Esophagus muscularis mucosa (tissue), 3 donors: Measurements from ENCODE around the gene WDR5.

Experiments
- CTCF ChIP-seq, 3 experiments: fragments of 200-600 bp in 2 of 3; fragments of 450-650 bp in 1 of 3; sonication (generic) in 2 of 3; IDR thresholded peaks; one replicate each; pipeline ENCODE4 v1.5.1; 2017 to 2019; ENCODE audit warnings: antibody characterized with exemption in 3 of 3, mild to moderate bottlenecking in 2 of 3, moderate library complexity in 1 of 3
- POLR2AphosphoS5 ChIP-seq, 2 donors: sonication (generic); formaldehyde crosslinking; IDR thresholded peaks; one replicate each; pipeline ENCODE4 v1.6.1; 2017; ENCODE audit warnings: antibody characterized with exemption in 2 of 2

GRCh38 chr9:134136118-134136995 is 475 bp downstream of the WDR5 start:
- TF ChIP-seq CTCF (IDR thresholded peaks at IDR 0.05), result no peak
- TF ChIP-seq POLR2AphosphoS5 (IDR thresholded peaks at IDR 0.05), result no peak
